Gastroesophageal sphincter (tissue), 4 donors: ENCODE data around the gene PLEKHA7. TPM values are rescaled to one million over a fixed set of nuclear protein-coding genes. Genes with fewer than 3 reads are reported as not detected.

Experiments
- ATAC-seq: fragments of 150-250 bp; one replicate; pipeline ENCODE4 v1.9.1; 2016; ENCODE audit warnings: mild to moderate bottlenecking, moderate library complexity
- H3K27ac ChIP-seq, 4 donors: fragments of 200-600 bp; sonication (generic) in 3 of 4; 1 replicate in 3 of 4; 2 replicates in 1 of 4; pipeline ENCODE4 v1.5.1; 2016 to 2019
- H3K27me3 ChIP-seq: fragments of 200-600 bp; sonication (generic); one replicate; pipeline ENCODE4 v1.5.1; 2019
- H3K36me3 ChIP-seq, 2 donors: fragments of 200-600 bp; sonication (generic); one replicate each; pipeline ENCODE4 v1.5.1; 2019; ENCODE audit warnings: control low read depth in 1 of 2
- H3K4me1 ChIP-seq, 3 donors: fragments of 200-600 bp; sonication (generic); 1 replicate in 2 of 3; 2 replicates in 1 of 3; pipeline ENCODE4 v1.5.1; 2016 to 2019; ENCODE audit warnings: control low read depth in 2 of 3
- H3K4me3 ChIP-seq, 2 donors: fragments of 200-600 bp; sonication (generic); one replicate each; pipeline ENCODE4 v1.5.1; 2019; ENCODE audit warnings: mild to moderate bottlenecking in 1 of 2, moderate library complexity in 1 of 2
- H3K9me3 ChIP-seq, 3 donors: fragments of 200-600 bp; sonication (generic); one replicate each; pipeline ENCODE4 v1.5.1; 2017 to 2019; ENCODE audit warnings: control low read depth in 2 of 3
- CTCF ChIP-seq, 4 experiments: fragments of 200-600 bp in 2 of 4; fragments of 450-650 bp in 2 of 4; sonication (generic) in 1 of 4; IDR thresholded peaks; one replicate each; pipeline ENCODE4 v1.5.1; 2017 to 2019; ENCODE audit warnings: antibody characterized with exemption in 4 of 4, mild to moderate bottlenecking in 2 of 4, moderate library complexity in 2 of 4
- EP300 ChIP-seq: sonication (generic); formaldehyde crosslinking; IDR thresholded peaks from one replicate; pipeline ENCODE4 v1.6.1; 2017; ENCODE audit warnings: antibody characterized with exemption, mild to moderate bottlenecking
- POLR2A ChIP-seq, 2 donors: fragments of 450-650 bp; IDR thresholded peaks; one replicate each; pipeline ENCODE4 v1.6.1; 2017; ENCODE audit warnings: antibody characterized with exemption in 2 of 2, mild to moderate bottlenecking in 2 of 2, moderate library complexity in 1 of 2
- POLR2AphosphoS5 ChIP-seq: sonication (generic); formaldehyde crosslinking; IDR thresholded peaks from one replicate; pipeline ENCODE4 v1.6.1; 2017; ENCODE audit warnings: antibody characterized with exemption
- WGBS, 2 donors: methylation state at CpG; one replicate each; pipeline ENCODE4 v1.1.5; 2018; ENCODE audit warnings: low coverage in 1 of 2; 5-methylcytosine and 5-hydroxymethylcytosine counted together
- total RNA-seq, 4 donors: library from RNA; depleted of rRNA; stranded (reverse); fragments of >200 nt; gene quantifications; one replicate each; pipeline ENCODE4 v1.1.0, GENCODE V29; 2016

Gene PLEKHA7
- total RNA-seq, 4 donors from 2014 or later = 8.6 to 13.2 (median 12.2) TPM

GRCh38 chr11:16863389-16863788 is 150.8 kb downstream of the PLEKHA7 start:
- peaks cover 0 to 20% (median 0%) of the 10 kb centered on the region in 3 donors for H3K4me1 ChIP-seq
- H3K36me3 ChIP-seq = peaks cover 0 to 3% of the 10 kb centered on the region in 2 donors
- no peak for ATAC-seq
- H3K9me3 ChIP-seq = no peaks in the 10 kb centered on the region
- no peak overlapping the region for H3K4me3 ChIP-seq
- no peak overlapping the region for H3K27ac ChIP-seq
- no peaks in the 10 kb centered on the region for H3K27me3 ChIP-seq
- WGBS, 2 donors = 37 to 90% methylated on average over 2 of the region's 10 CpGs
- TF ChIP-seq POLR2A (IDR thresholded peaks at IDR 0.05) = no peak
- no peak for TF ChIP-seq EP300
- no peak for TF ChIP-seq POLR2AphosphoS5
- TF ChIP-seq CTCF (IDR thresholded peaks at IDR 0.05) = no peak

- Histone ChIP-seq H3K9me3 (no peaks in the 10 kb centered on the region), H3K27ac (no peak overlapping the region), H3K4me1 (peaks cover 0 to 20% (median 0%) of the 10 kb centered on the region in 3 donors), H3K27me3 (no peaks in the 10 kb centered on the region), H3K4me3 (no peak overlapping the region), H3K36me3 (no peaks in the 10 kb centered on the region)
- 74% methylated on average over 3 of the region's 3 CpGs; no CpG with 5 or more reads in 1 of the 2 donors for WGBS, 2 donors
- no peak for TF ChIP-seq CTCF (IDR thresholded peaks at IDR 0.05)
- TF ChIP-seq EP300 = no peak
- no peak for TF ChIP-seq POLR2AphosphoS5
- TF ChIP-seq POLR2A (IDR thresholded peaks at IDR 0.05) = no peak
- ATAC-seq = no peak
Observed at GRCh38 chr11:16862726-16863125, 151.5 kb downstream of the PLEKHA7 start.

GRCh38 chr11:16861862-16862261 is 152.4 kb downstream of the PLEKHA7 start:
- Histone ChIP-seq H3K36me3 (no peaks in the 10 kb centered on the region), H3K4me1 (peaks cover 0 to 20% (median 0%) of the 10 kb centered on the region in 3 donors), H3K27ac (no peak overlapping the region), H3K9me3 (no peaks in the 10 kb centered on the region), H3K27me3 (no peaks in the 10 kb centered on the region), H3K4me3 (no peak overlapping the region)
- TF ChIP-seq POLR2A (IDR thresholded peaks at IDR 0.05) = no peak
- TF ChIP-seq CTCF (IDR thresholded peaks at IDR 0.05) = no peak
- TF ChIP-seq POLR2AphosphoS5 = no peak
- TF ChIP-seq EP300 = no peak
- no peak for ATAC-seq
- 56 to 64% methylated on average over 3 of the region's 3 CpGs for WGBS, 2 donors

- no peak for TF ChIP-seq POLR2A (IDR thresholded peaks at IDR 0.05)
- no peak for TF ChIP-seq CTCF (IDR thresholded peaks at IDR 0.05)
- no peak for TF ChIP-seq EP300
- TF ChIP-seq POLR2AphosphoS5 = no peak
- H3K27me3 ChIP-seq = no peaks in the 10 kb centered on the region
- H3K4me3 ChIP-seq = no peak overlapping the region
- no peak for ATAC-seq
- no peaks in the 10 kb centered on the region for H3K9me3 ChIP-seq
- WGBS, 2 donors = 40% methylated on average over 1 of the region's 1 CpG; no CpG with 5 or more reads in 1 of the 2 donors
- peaks cover 0 to 20% (median 0%) of the 10 kb centered on the region in 3 donors for H3K4me1 ChIP-seq
- no peak overlapping the region for H3K27ac ChIP-seq
- H3K36me3 ChIP-seq = no peaks in the 10 kb centered on the region
Observed at GRCh38 chr11:16860617-16861016, 153.6 kb downstream of the PLEKHA7 start.

GRCh38 chr11:16859651-16860050 is 154.6 kb downstream of the PLEKHA7 start:
- TF ChIP-seq POLR2A (IDR thresholded peaks at IDR 0.05) = no peak
- no peak for TF ChIP-seq POLR2AphosphoS5
- no peak for TF ChIP-seq CTCF (IDR thresholded peaks at IDR 0.05)
- TF ChIP-seq EP300 = no peak
- no peaks in the 10 kb centered on the region for H3K27me3 ChIP-seq
- 88 to 90% methylated on average over 5 of the region's 6 CpGs for WGBS, 2 donors
- no peak overlapping the region for H3K4me3 ChIP-seq
- no peak for ATAC-seq
- H3K36me3 ChIP-seq = peaks cover 0 to 10% of the 10 kb centered on the region in 2 donors
- peaks cover 0 to 20% (median 0%) of the 10 kb centered on the region in 3 donors for H3K4me1 ChIP-seq
- no peaks in the 10 kb centered on the region for H3K9me3 ChIP-seq
- no peak overlapping the region for H3K27ac ChIP-seq
